IPS-18c (cell line): ENCODE data around the gene RUNX2.

ENCODE experiments used
- H3K4me3 ChIP-seq: 2 replicates; pipeline ENCODE4 v1.7.0; 2013; ENCODE audit warnings: low read depth, mild to moderate bottlenecking, low read length, moderate library complexity; ENCODE audit not compliant: insufficient read depth
- H3K9me3 ChIP-seq: one replicate; pipeline ENCODE4 v1.6.1; 2013; ENCODE audit warnings: mild to moderate bottlenecking, low read length, moderate library complexity; ENCODE audit not compliant: control insufficient read depth, insufficient read depth

Gene RUNX2

DNA sequence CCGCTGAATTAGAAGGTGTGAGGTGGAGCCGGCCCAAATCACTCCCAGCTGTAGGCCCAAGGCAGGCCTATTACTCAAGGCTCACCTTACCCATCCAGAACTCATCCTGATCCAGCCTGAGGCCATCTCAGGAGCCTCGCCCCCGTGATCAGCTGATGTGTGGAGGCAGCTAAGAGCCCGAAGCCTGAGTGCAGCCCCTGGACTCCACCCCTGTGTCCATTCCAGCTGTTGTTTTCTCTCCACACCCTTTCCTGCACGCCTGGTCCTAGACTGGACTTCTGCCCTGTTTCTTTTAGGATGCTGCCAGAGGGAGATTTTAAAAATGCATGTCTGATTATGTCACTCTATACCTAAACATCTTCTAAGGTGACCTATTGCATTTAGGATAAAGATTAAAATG is 174.3 kb downstream of the RUNX2 start:
- Histone ChIP-seq H3K4me3 (no peak overlapping the region), H3K9me3 (no peaks in the 10 kb centered on the region)

DNA sequence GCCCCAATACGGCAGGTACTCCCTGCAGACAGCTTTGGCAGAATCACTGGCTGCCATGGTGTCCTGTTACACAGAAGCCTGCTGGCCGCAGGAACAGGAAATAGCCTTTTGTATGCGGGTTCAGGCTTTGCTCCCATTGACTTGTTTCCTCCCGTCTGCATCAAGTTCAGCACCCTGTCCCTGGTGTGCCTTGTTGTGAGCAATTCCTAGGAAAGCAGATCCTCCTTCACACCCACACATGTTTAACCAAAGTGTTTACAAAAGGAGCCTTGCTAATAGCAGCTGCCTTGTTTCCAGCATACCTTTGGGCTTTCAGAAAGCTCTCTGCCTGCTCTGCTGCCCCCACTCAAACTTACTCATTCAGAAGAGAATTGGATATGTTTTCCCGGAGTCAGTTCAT is 176.8 kb downstream of the RUNX2 start:
- no peaks in the 10 kb centered on the region for H3K9me3 ChIP-seq

DNA sequence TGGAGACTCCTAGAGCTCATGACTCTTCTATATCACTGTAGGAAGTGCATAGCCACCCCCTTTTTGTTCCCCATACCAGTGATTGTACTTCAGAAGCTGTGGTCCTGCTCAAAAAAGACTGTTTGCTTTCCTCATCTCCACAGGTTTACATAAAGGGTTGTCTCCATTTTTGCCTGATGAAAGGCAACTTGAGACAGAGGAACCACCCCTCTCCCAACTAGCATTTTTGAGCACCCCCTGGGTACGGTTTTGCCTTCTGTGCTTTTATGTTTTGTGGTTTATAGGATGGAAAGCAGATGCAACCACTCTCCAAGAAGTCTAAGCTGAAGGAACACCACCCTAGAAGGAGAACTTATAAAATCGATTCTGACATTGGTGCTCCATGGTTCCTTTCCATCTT is 177.3 kb downstream of the RUNX2 start:
- H3K4me3 ChIP-seq, result no peak overlapping the region
- no peaks in the 10 kb centered on the region for H3K9me3 ChIP-seq

More for the DNA sequence above, 176.8 kb downstream of the RUNX2 start:
- no peak overlapping the region for H3K4me3 ChIP-seq

DNA sequence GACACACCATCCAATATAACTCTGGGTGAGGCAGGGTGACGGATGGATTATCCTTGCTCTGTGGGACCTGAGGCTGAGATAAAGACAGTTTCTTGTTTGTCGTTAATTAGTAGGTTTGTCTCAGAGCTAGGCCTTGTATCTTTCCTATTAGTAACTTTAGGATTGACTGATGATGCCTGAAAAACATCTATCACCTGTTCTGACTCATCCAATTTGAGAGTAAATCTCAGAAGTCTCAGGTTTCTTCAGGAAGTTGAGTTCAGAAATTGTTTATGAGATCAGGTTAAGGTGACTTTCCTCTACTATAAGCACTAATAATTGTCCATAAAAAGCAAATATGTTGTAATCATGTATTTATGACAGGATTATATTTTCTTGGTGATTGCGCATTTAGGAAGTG is 179.1 kb downstream of the RUNX2 start:
- no peak overlapping the region for H3K4me3 ChIP-seq
- no peaks in the 10 kb centered on the region for H3K9me3 ChIP-seq

DNA sequence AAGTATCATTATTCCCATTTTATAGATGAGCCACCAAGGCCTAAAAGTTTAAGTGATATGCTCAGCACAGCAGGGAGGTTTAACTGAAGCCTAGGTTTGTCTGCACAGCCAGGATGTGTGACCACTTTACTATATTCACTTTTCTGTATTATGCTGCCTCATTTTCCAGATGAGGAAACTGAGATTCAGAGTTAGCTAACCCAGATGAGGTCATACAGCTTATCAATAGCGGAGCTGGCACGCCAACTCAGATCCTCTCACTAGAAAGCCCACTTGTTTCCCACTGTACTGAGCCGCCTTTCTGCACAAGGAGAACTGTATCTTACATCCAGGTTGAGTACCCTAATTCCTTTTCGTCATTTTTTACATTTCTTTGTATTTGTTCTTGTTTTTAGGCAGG is 181.3 kb downstream of the RUNX2 start:
- no peaks in the 10 kb centered on the region for H3K9me3 ChIP-seq
- H3K4me3 ChIP-seq, result no peak overlapping the region

DNA sequence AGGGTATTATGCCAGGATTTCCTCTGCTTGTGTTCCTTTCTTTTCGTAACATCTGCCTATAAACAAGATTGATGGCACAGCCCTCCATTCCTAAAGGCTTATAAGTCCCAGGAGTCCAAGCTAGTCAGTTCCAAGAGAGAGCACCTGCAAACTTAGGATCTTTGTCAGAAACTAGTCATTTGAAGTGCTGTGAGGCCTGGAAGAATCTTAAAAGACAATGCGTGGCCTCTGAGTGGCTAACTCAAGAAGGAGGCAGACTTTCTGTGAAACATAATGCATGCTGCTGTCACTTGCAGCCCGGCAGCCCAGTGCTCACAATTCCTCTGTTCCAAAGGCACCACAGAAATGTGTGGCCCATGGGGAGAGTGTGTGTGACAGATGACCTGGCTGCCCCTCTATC is 184.6 kb downstream of the RUNX2 start:
- no peak overlapping the region for H3K4me3 ChIP-seq
- H3K9me3 ChIP-seq, result no peaks in the 10 kb centered on the region

DNA sequence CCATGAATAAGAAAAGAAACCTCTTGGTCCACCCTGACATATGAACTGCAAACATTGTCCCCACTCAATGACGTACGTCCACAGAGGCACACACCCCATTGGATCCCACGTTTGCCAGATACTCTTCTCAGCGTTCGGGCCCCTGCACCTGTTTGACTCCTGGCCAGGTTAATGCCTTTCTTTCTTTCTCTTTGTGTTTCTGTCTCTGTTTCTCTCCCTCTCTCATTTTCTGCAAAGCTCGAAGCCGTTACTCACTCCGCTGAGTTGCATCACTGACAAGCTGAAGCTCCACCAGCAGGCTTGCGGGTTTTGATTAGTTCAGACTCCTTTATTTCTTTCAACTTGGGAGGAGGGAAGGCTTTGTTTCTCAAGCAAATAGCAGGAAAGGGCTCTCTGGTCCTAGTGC is 185.1 kb downstream of the RUNX2 start:
- H3K9me3 ChIP-seq, result no peaks in the 10 kb centered on the region
- no peak overlapping the region for H3K4me3 ChIP-seq

DNA sequence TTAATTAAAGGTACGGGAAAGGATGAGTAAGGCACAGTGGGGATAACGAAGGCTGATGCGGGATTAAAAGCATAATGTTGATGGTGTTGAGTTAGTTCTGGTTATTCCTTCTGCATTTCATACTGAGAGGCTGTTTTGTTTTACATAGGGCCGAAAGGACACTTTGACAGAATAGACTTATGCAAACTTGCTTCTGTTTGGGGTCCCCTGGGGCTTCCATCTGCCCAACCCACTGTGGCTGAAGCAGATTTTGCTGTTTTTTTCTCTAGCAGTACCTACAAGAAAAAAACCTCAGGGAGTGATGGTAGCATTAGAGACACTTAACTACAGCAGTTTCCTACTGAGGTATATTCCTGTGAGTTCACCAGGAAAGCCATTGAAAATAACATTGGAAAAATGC is 185.7 kb downstream of the RUNX2 start:
- Histone ChIP-seq H3K4me3 (no peak overlapping the region), H3K9me3 (no peaks in the 10 kb centered on the region)

DNA sequence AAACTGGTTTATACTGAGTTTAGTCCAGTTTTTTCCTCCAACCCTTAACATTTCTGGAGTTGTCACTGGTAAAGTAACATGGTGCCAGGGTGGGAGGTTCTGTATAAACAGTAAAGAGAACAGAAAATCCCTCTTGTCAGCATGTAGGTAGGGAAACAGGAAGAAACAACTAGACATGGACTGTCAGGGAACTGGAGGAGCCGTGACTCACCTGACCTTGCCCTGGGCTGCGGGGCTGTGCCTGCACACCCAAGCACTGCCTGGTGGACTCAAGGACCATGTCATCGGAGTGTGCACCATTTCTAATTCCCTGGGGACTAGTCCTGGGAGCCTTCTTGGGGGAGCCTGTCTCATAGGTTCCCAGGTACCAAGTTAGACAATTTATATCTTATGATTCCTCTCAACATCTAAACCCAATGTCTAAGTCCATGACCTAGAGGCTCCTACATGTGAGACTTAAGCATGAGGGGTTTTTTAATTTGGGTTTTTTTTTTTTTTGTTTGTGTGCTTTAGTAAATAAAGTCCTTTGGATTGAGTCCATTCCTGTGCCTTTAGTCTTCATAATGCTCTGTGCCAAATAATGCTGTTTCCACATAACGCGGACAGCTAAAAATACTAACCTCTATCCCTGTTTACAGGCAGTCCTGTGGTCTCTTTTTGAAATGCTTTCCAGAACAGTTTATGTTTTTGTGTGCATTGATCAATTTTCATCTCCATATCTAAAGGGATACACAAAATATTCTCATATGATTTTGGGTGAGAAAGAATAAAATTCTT is 186.5 kb downstream of the RUNX2 start:
- no peaks in the 10 kb centered on the region for H3K9me3 ChIP-seq
- H3K4me3 ChIP-seq, result no peak overlapping the region

DNA sequence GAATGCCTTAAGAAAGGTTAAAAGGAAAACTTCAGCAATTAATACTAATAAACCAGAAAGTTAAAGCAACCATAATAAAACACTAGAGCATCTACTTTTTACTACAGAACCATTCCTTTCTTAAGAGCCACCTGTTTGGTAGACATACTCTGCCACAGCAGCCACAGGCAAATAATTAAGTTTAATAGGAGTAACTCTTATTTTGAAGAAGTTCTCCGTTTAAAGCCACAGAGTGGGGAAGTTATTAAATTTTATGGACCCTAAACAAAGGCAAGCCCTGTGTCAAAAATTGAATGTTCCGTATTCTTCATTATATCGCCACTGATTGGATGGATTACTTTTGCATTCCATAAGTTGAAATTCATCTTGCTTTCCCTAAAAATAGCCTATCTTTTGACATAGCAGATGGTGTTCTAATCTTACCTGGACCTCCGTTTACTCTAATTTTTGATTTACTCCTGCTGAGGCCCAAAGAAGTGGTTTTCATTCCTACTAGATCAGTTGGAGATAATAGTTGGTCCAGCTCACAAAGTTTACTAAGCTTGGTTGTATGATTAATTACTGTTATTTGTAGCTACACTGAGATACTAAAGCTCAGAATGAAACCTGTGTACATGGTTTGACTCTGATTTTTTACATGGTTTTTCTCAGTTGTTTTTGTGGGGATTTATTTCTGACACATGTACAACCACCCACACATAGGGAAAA is 190.0 kb downstream of the RUNX2 start:
- no peak overlapping the region for H3K4me3 ChIP-seq
- H3K9me3 ChIP-seq, result no peaks in the 10 kb centered on the region

DNA sequence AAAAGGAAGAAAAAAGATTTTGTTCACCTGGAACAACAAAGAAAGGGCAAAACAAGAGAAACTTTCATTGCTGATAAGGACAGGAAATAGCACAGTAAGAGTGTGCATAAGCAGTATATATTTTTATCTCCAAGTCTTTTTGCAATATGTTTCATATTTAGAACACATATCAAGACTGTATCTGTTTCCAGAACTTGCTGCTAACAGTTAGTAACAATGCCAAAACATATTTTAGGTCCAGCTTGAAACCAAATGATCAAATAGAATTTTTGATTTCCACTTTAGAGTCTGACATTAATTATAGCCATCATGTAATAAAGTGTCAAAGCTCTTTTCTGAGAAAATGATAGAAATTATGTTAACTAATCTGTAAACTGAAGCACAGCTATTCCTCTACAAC is 193.1 kb downstream of the RUNX2 start:
- no peak overlapping the region for H3K4me3 ChIP-seq
- no peaks in the 10 kb centered on the region for H3K9me3 ChIP-seq

DNA sequence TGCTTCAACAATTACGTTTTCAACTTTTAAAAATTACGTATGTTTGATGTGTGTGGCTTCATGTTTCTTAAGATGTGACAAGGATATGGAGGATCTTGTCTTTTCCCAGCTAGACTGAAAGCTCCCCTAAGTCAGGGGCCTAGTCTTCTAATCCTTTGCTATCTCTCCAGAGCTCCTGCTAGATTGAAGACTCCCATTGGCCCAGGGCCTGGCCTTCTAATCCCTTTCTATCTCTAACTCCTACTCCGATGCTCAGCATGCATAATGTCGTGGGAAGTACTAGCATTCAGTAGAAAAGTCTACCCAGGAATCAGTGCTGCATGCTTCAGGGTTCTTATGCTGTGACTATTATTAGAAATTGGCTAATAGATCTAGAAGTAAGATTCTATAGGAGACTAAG is 194.4 kb downstream of the RUNX2 start:
- Histone ChIP-seq H3K9me3 (no peaks in the 10 kb centered on the region), H3K4me3 (no peak overlapping the region)

DNA sequence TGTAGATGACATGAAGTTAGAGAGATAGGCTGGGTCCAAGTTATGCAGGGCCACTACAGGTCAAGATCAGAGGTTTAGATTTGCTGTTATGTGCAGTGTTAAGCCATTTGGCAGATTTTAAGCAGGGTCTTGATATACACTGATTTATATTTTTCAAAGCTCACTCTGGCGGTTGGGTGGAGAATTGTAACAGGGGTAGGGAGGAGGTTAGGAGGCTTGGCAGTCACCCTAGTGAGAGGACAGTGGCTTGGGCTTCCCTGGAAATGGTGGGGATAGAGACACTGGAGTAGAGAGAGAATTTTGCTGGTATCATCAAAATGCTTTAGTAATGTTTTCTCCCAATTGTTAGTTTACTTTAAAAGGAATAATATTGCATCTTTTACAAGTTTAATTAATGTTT is 199.1 kb downstream of the RUNX2 start:
- no peak overlapping the region for H3K4me3 ChIP-seq
- H3K9me3 ChIP-seq, result no peaks in the 10 kb centered on the region

DNA sequence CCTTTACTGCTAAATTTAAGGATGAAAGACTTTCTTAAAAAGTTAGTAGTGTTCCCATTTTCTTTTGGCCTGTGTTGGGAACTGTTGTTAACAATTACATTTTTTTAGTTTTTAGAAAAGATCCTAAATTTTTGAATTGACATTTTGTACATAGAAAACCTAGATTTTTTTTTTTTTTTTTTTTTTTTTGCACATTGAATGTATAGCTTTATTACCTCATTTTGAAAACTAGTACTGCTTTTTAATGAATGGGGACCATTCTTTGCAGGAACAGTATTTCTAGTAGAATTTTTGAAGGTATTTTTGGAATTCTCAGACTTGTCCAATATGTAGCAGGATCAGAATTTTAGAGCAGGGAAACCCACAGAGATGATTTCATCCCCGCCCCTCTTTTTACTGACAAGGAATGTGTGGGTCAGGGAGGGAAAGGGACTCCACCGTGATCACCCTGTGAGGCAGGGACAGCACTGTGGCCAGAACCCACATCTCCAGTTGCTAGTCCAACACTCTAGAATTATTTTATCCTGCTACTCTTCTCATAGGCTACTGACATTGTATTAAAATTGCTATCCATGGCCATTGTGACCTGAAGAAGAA is 204.0 kb downstream of the RUNX2 start:
- no peaks in the 10 kb centered on the region for H3K9me3 ChIP-seq
- H3K4me3 ChIP-seq, result no peak overlapping the region

DNA sequence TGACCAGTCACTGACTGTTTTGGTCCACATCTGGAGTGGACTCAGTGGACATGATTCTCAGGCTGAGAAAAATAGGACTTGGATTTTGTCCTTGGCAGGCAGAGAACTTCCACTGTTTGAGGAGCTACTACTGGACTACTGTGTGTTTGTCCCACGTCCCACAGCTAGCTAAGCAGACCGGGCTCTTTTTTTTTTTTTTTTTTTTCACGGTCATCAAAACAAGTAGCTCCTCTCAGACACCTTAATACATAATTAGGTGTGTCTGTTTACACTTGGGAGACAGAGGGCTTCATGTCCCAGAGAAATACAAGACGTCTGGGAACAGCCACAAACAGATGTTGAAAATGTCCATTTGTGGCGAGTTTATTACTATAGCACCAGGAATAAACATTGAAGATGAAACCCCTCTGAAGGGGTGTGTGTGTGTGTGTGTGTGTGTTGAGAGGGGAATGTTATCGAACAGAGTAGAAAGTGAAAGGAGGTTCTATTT is 204.6 kb downstream of the RUNX2 start:
- Histone ChIP-seq H3K9me3 (no peaks in the 10 kb centered on the region), H3K4me3 (no peak overlapping the region)

DNA sequence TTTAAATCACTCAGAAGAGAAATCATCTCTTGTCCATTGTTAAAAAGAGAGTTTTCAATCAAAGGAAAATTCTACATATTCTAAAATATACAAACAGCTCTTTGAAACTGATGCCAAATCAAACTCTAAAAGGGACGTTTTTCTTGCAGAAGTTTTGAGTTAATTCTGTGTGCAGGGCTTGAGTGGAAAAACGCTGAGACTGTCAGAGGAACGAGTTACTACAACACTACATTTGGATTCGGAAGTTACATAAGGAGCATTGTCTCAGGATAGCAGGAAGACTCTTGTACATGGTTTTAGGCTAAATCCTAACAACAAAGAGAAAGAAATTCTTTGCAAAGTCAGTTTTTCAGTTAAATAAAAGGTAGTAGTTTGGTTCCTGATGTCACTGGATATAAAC is 205.3 kb downstream of the RUNX2 start:
- Histone ChIP-seq H3K9me3 (no peaks in the 10 kb centered on the region), H3K4me3 (no peak overlapping the region)

DNA sequence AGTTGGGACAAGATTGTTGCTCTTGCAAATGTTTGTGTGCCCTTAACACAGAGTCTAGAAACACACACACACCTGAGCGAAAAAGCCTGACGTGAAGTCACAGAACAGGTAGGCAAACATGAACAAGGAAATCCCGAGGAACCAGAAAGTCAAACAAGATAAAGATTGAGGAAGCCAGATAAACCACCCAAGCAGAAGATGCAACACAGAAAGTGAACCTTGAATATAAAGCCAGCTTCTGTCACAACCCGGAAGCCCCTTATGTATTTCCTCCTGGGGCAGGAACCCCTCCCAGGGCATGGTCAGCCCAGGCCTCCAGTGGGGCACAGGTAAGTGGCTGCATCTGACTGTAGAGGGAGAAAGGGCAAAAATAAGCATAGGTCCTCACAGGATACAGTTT is 207.8 kb downstream of the RUNX2 start:
- no peak overlapping the region for H3K4me3 ChIP-seq
- H3K9me3 ChIP-seq, result no peaks in the 10 kb centered on the region

DNA sequence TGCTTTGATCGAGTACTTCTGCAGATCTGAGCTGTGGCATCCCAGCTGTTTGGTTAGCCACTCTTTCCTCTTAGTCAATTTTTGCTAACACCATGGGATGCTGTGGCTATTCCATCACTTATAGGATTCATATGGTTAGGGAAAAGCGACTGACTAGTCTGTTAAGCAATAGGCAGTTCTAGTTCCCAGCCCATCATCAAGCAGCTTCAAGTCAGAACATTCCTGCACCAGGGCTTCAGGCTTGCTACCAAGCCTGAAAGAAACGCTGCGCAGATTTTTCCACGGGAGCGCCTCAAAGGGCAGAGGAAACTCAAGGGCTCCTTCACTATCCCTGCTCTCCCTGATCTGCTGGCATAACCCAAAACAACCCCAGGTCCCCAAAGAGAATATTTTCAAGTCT is 209.4 kb downstream of the RUNX2 start:
- H3K9me3 ChIP-seq, result no peaks in the 10 kb centered on the region
- H3K4me3 ChIP-seq, result no peak overlapping the region
